Dendritic cell treated with granulocyte-macrophage colony-stimulating factor and Interleukin-4, amounts not matched to agents 40 ng/mL and 50 ng/mL, for 4 days (primary cell): Measurements from ENCODE around the gene POLDIP3.
"Not testable (repeated sequence)": the region's sequence is repeated elsewhere in the genome, so short reads cannot be mapped to it uniquely, and the experiment has no call there.

Experiments used
- H3K27ac Mint-ChIP-seq: one replicate; pipeline ENCODE4 v1.8.0; 2022; ENCODE audit warnings: mild to moderate bottlenecking, mixed read lengths
- H3K27me3 Mint-ChIP-seq: one replicate; pipeline ENCODE4 v1.8.0; 2022; ENCODE audit warnings: mild to moderate bottlenecking, mixed read lengths
- H3K36me3 Mint-ChIP-seq: one replicate; pipeline ENCODE4 v1.8.0; 2022; ENCODE audit warnings: low read depth, mixed read lengths
- H3K4me1 Mint-ChIP-seq: one replicate; pipeline ENCODE4 v1.8.0; 2022; ENCODE audit warnings: low read depth, mixed read lengths
- H3K4me3 Mint-ChIP-seq: one replicate; pipeline ENCODE4 v1.8.0; 2022; ENCODE audit warnings: mild to moderate bottlenecking, moderate library complexity, mixed read lengths
- H3K9me3 Mint-ChIP-seq: one replicate; pipeline ENCODE4 v1.8.0; 2022; ENCODE audit warnings: mixed read lengths
- intact Hi-C: fragments of 100-400 bp; cut with micrococcal nuclease; formaldehyde crosslinking; loops from one replicate; pipeline ENCODE4 v1.15.0; 2022

The POLDIP3 gene

GRCh38 chr22:42560381-42560780 lies 54.3 kb downstream of the POLDIP3 start:
- no peak overlapping the region for H3K27ac Mint-ChIP-seq
- H3K36me3 Mint-ChIP-seq = no peaks in the 10 kb centered on the region
- H3K9me3 Mint-ChIP-seq = no peaks in the 10 kb centered on the region
- no peak overlapping the region for H3K4me3 Mint-ChIP-seq
- H3K27me3 Mint-ChIP-seq = peaks cover 2% of the 10 kb centered on the region
- intact Hi-C loops = no loop called here
- H3K4me1 Mint-ChIP-seq = peaks cover 15% of the 10 kb centered on the region

- H3K4me3 Mint-ChIP-seq = peak within 1 kb of the TSS; percentile 77
- no peaks in the 10 kb centered on the region for H3K9me3 Mint-ChIP-seq
- peaks cover 41% of the 10 kb centered on the region for H3K27me3 Mint-ChIP-seq
- intact Hi-C loops = no loop called here
- peaks cover 8% of the 10 kb centered on the region for H3K4me1 Mint-ChIP-seq
- H3K27ac Mint-ChIP-seq = peak within 1 kb of the TSS; percentile 53
- H3K36me3 Mint-ChIP-seq = no peaks in the 10 kb centered on the region
These were observed 61.0 kb downstream of the POLDIP3 start, which contains the start of gene SERHL2 for GRCh38 chr22:42553475-42554361. Gene SERHL2 (plus strand): TSS chr22:42553956. CDS start chr22:42554021, 65 bp downstream.

- peaks cover 48% of the 10 kb centered on the region for H3K27me3 Mint-ChIP-seq
- H3K4me3 Mint-ChIP-seq, H3K27ac Mint-ChIP-seq, H3K9me3 Mint-ChIP-seq, H3K36me3 Mint-ChIP-seq, H3K4me1 Mint-ChIP-seq, intact Hi-C loops: not testable (repeated sequence)
These were observed 62.4 kb downstream of the POLDIP3 start for GRCh38 chr22:42552294-42552647.

GRCh38 chr22:42549331-42550060 lies 65.2 kb downstream of the POLDIP3 start:
- no peaks in the 10 kb centered on the region for H3K9me3 Mint-ChIP-seq
- no peak overlapping the region for H3K4me3 Mint-ChIP-seq
- peaks cover 8% of the 10 kb centered on the region for H3K4me1 Mint-ChIP-seq
- no peak overlapping the region for H3K27ac Mint-ChIP-seq
- intact Hi-C loops = no loop called here
- no peaks in the 10 kb centered on the region for H3K36me3 Mint-ChIP-seq
- peaks cover 46% of the 10 kb centered on the region for H3K27me3 Mint-ChIP-seq

GRCh38 chr22:42548597-42549330 lies 65.9 kb downstream of the POLDIP3 start:
- H3K36me3 Mint-ChIP-seq = no peaks in the 10 kb centered on the region
- no peak overlapping the region for H3K27ac Mint-ChIP-seq
- H3K4me3 Mint-ChIP-seq = no peak overlapping the region
- H3K9me3 Mint-ChIP-seq = no peaks in the 10 kb centered on the region
- peaks cover 40% of the 10 kb centered on the region for H3K27me3 Mint-ChIP-seq
- peaks cover 2% of the 10 kb centered on the region for H3K4me1 Mint-ChIP-seq
- intact Hi-C loops = no loop called here

- H3K36me3 Mint-ChIP-seq, H3K4me1 Mint-ChIP-seq, H3K4me3 Mint-ChIP-seq, H3K9me3 Mint-ChIP-seq, intact Hi-C loops, H3K27ac Mint-ChIP-seq: not testable (repeated sequence)
- peaks cover 38% of the 10 kb centered on the region for H3K27me3 Mint-ChIP-seq
These were observed 66.6 kb downstream of the POLDIP3 start for GRCh38 chr22:42548126-42548525.

GRCh38 chr22:42547562-42547961 lies 67.1 kb downstream of the POLDIP3 start:
- Mint-ChIP-seq H3K27me3 (peaks cover 35% of the 10 kb centered on the region), H3K9me3 (no peaks in the 10 kb centered on the region), H3K36me3 (no peaks in the 10 kb centered on the region), H3K4me3 (no peak overlapping the region), H3K27ac (no peak overlapping the region), H3K4me1 (no peaks in the 10 kb centered on the region)
- intact Hi-C loops = no loop called here

- no peak overlapping the region for H3K27ac Mint-ChIP-seq
- intact Hi-C loops = no loop called here
- no peak overlapping the region for H3K4me3 Mint-ChIP-seq
- no peaks in the 10 kb centered on the region for H3K9me3 Mint-ChIP-seq
- no peaks in the 10 kb centered on the region for H3K36me3 Mint-ChIP-seq
- H3K27me3 Mint-ChIP-seq = peaks cover 20% of the 10 kb centered on the region
- no peaks in the 10 kb centered on the region for H3K4me1 Mint-ChIP-seq
These were observed 70.0 kb downstream of the POLDIP3 start for GRCh38 chr22:42544686-42545085.

- H3K27ac Mint-ChIP-seq, H3K36me3 Mint-ChIP-seq, H3K27me3 Mint-ChIP-seq, intact Hi-C loops, H3K4me3 Mint-ChIP-seq, H3K4me1 Mint-ChIP-seq, H3K9me3 Mint-ChIP-seq: not testable (repeated sequence)
These were observed 75.4 kb downstream of the POLDIP3 start for GRCh38 chr22:42539236-42539771.

GRCh38 chr22:42537199-42537831 lies 77.4 kb downstream of the POLDIP3 start:
- H3K36me3 Mint-ChIP-seq, H3K27me3 Mint-ChIP-seq, H3K4me3 Mint-ChIP-seq, intact Hi-C loops, H3K9me3 Mint-ChIP-seq: not testable (repeated sequence)
- peaks cover 12% of the 10 kb centered on the region for H3K4me1 Mint-ChIP-seq
- H3K27ac Mint-ChIP-seq = peak overlapping the region; percentile 78

GRCh38 chr22:42536634-42537033 lies 78.0 kb downstream of the POLDIP3 start:
- H3K9me3 Mint-ChIP-seq, H3K36me3 Mint-ChIP-seq, intact Hi-C loops, H3K27me3 Mint-ChIP-seq, H3K4me3 Mint-ChIP-seq: not testable (repeated sequence)
- Mint-ChIP-seq H3K27ac (peak overlapping the region; percentile 78), H3K4me1 (peaks cover 12% of the 10 kb centered on the region)

GRCh38 chr22:42536166-42536565 lies 78.5 kb downstream of the POLDIP3 start:
- no peak overlapping the region for H3K4me3 Mint-ChIP-seq

GRCh38 chr22:42535082-42535731 lies 79.5 kb downstream of the POLDIP3 start:
- H3K27ac Mint-ChIP-seq, H3K27me3 Mint-ChIP-seq, H3K4me3 Mint-ChIP-seq, intact Hi-C loops, H3K9me3 Mint-ChIP-seq, H3K36me3 Mint-ChIP-seq: not testable (repeated sequence)
- peaks cover 14% of the 10 kb centered on the region for H3K4me1 Mint-ChIP-seq

More at GRCh38 chr22:42536166-42536565, 78.5 kb downstream of the POLDIP3 start:
- no peaks in the 10 kb centered on the region for H3K9me3 Mint-ChIP-seq
- H3K27me3 Mint-ChIP-seq = peaks cover 2% of the 10 kb centered on the region
- intact Hi-C loops = no loop called here
- H3K36me3 Mint-ChIP-seq = no peaks in the 10 kb centered on the region
- H3K4me1 Mint-ChIP-seq = peaks cover 12% of the 10 kb centered on the region
- peak overlapping the region; percentile 78 for H3K27ac Mint-ChIP-seq
